Measurements from ENCODE around the gene PTPRJ.
"Not testable (repeated sequence)": the region's sequence is repeated elsewhere in the genome, so short reads cannot be mapped to it uniquely, and the experiment has no call there.

PTPRJ gene

GRCh38 chr11:48169717-48170116, 189.4 kb downstream of the PTPRJ start:
- DNase-seq: no peak

DNA sequence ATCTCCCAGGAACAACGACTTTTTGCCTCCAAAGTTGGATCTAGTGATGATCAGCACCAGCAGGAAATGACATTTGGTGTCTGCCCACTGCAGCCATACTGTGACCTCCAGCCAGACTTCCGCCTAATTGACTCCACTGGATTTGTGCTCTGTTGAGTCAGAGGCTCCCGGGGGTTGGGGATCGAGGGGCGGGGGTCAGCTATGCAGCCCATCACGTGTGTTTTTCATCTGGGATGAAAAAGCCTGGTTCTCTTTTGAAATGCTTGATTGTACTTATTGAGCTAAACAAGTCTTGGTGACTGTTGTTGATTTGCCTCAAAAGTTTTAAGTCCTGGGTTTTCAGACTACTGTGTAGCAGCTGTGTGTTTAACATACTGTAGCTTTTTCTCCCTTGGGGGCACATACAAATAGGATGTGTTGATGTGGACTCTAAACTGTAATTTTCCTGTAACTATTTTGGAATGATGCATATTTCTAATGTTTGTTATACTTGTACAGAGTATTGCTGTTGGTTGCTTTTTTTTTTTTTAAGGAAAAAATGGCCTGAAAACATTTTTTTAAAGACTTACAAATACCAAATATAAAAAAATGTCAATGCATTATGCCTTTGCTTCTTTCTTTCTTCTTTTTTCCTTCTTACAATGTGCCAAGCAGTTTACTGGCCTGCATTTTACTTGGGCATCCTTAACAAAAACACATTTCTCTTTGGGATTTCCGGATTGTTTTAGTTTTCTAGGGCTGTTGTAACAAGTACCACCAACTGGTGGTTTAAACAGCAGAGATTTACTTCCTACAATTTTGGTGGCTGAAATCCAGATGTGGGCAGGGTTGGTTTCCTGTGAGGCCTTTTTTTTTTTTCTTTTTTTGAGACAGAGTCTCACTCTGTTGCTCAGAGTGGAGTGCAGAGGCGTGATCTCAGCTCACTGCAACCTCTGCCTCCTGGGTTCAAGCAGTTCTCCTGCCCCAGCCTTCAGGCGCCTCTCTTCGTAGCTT, 190.2 kb downstream of the PTPRJ start:
- no peak for DNase-seq

DNA sequence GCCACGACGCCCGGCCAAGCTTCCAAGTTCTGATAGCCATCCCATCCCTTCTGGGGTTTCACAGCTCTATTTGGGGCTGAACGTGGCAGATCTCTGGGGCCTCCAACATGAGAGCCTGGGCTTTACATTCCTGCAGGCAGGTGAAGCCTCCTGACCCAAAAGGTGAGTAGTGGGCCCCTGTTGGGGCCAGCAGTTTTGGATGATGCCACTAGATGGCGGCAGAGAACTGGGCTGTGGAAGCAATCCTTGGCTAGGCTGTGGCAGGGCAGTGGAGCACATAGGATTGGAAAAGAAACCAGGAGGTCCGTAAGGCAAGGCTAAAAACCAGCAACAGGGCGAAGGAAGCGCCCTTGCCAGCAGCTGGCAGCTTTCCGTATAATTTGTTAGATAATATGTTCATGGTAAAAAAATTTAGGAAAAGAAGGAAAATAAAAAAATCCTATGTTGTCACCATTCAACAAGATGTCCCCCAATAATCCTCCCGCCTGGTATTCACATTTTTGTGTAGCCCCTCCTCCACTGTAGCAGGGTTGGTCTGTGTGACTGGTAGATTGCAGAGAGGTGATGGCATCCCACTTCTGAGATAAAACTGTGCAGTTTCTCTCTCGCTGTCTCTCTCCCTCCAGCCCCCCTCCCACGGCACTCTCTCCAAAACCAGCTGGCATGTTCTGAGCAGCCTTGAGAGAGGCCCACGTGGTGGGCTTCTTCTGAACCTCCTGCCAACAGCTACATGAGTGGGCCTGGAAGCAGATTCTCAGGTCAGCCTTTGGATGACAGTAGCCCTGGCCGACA, 192.7 kb downstream of the PTPRJ start:
- DNase-seq: no peak

DNA sequence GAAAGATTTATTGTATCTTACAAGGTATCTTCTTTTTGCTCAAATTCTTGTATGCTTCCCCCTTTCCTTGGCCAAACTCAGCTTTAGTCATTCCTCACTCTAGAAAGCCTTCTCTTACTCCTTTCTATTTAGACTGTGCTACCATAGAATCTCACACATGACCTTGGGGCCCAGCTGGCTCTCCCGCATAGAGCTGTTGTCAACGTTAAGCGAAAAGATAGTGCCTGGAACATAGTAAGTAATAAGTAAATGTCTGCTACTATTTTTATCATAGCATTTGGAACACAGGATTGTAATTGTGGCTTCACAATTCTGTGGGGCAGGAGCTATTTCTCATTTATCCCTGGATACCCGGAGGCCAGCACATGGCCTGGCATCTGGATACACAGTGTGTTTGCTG, 197.3 kb downstream of the PTPRJ start:
- no peak for DNase-seq

DNA sequence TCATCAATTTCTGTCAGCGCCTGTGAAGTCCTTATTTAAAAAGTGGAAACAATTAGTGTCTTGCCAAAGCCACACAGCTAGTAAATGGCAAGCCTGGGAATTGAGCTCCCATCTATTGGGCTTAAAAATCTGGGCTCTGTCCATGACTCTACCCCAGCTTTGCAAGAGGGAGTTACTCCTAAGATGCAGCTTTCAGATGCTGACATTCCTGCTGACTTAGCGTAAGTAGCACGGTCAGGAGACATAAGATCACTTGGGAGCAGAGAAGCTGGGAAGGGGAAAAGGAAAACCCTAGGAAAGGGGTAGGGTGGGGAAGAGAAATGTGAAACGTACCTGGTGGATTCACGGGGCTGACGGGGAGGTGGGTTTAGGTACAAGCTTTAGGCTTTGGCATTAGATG, 200.3 kb downstream of the PTPRJ start:
- DNase-seq: no peak

- DNase-seq: no peak
Observed at GRCh38 chr11:48182860-48183526, 202.6 kb downstream of the PTPRJ start.

- DNase-seq: no peak
Observed at GRCh38 chr11:48184452-48184851, 204.1 kb downstream of the PTPRJ start.

GRCh38 chr11:48190906-48191654, 210.7 kb downstream of the PTPRJ start:
- DNase-seq: not testable (repeated sequence)

- DNase-seq: no peak
Observed at GRCh38 chr11:48193876-48194275, 213.5 kb downstream of the PTPRJ start.

GRCh38 chr11:48207881-48208280, 227.5 kb downstream of the PTPRJ start:
- no peak for DNase-seq

- DNase-seq: no peak
Observed at GRCh38 chr11:48210052-48210451, 229.7 kb downstream of the PTPRJ start.

DNA sequence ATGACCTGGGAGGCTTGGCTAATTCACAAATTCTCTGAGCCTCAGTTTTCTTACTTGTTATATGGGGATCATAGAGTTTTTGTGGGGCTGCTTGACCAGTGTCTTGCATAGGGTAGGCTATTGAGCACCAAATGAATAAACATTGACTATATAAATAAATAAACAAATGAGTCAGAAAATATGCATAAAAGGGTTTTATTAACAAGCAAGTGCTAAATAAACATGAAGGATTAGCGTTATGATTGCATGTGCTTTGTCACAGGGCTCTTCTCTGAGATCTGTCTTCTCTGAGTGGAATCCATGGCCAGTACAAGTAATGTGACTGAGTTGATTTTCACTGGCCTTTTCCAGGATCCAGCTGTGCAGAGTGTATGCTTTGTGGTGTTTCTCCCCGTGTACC, 236.2 kb downstream of the PTPRJ start, which contains the start of gene OR4B1:
TSS of gene OR4B1 (plus strand) at position 301 of the 400 bp plus-strand sequence. CDS start at position 301, 0 bp downstream.
- DNase-seq: no peak

All from bone marrow (tissue), 2 donors.